ENCODE results near the gene C19orf44. TPM values are rescaled to one million over a fixed set of nuclear protein-coding genes. Genes with fewer than 3 reads are reported as not detected.

The C19orf44 gene
- polyA plus RNA-seq, 1 experiment = 2.3 TPM

- POLR2A ChIA-PET = no interaction called here
- CTCF ChIA-PET = no interaction called here
- no peak for TF ChIP-seq CTCF (IDR thresholded peaks at IDR 0.05; ENCODE audit: low read depth, low read length)
- Histone ChIP-seq H3K27me3 (ENCODE audit: control insufficient read depth, insufficient read depth, low read length) (no peaks in the 10 kb centered on the region), H3K4me3 (ENCODE audit: low read depth, low read length) (no peak overlapping the region), H3K27ac (ENCODE audit: low read depth, low read length) (no peak overlapping the region), H3K9me3 (ENCODE audit: control insufficient read depth, insufficient read depth, low read length) (no peaks in the 10 kb centered on the region)
- no peak for DNase-seq (ENCODE audit: low read depth, low spot score)
These were observed 58.6 kb downstream of the C19orf44 start for GRCh38 chr19:16554776-16555175.

GRCh38 chr19:16559780-16560276, 63.6 kb downstream of the C19orf44 start:
- DNase-seq (ENCODE audit: low read depth, low spot score) = no peak
- POLR2A ChIA-PET = no interaction called here
- Histone ChIP-seq H3K27me3 (ENCODE audit: control insufficient read depth, insufficient read depth, low read length) (no peaks in the 10 kb centered on the region), H3K9me3 (ENCODE audit: control insufficient read depth, insufficient read depth, low read length) (no peaks in the 10 kb centered on the region), H3K4me3 (ENCODE audit: low read depth, low read length) (no peak overlapping the region), H3K27ac (ENCODE audit: low read depth, low read length) (no peak overlapping the region)
- CTCF ChIA-PET = no interaction called here
- no peak for TF ChIP-seq CTCF (IDR thresholded peaks at IDR 0.05; ENCODE audit: low read depth, low read length)

GRCh38 chr19:16561382-16561781, 65.2 kb downstream of the C19orf44 start:
- no peak overlapping the region for H3K4me3 ChIP-seq (ENCODE audit: low read depth, low read length)
- no peaks in the 10 kb centered on the region for H3K9me3 ChIP-seq (ENCODE audit: control insufficient read depth, insufficient read depth, low read length)
- DNase-seq (ENCODE audit: low read depth, low spot score) = no peak
- ChIA-PET POLR2A (no interaction called here), CTCF (no interaction called here)
- TF ChIP-seq CTCF (IDR thresholded peaks at IDR 0.05; ENCODE audit: low read depth, low read length) = no peak
- no peak overlapping the region for H3K27ac ChIP-seq (ENCODE audit: low read depth, low read length)
- H3K27me3 ChIP-seq (ENCODE audit: control insufficient read depth, insufficient read depth, low read length) = no peaks in the 10 kb centered on the region

- ChIA-PET CTCF (no interaction called here), POLR2A (no interaction called here)
- no peak for DNase-seq (ENCODE audit: low read depth, low spot score)
- H3K9me3 ChIP-seq (ENCODE audit: control insufficient read depth, insufficient read depth, low read length) = no peaks in the 10 kb centered on the region
- TF ChIP-seq CTCF (IDR thresholded peaks at IDR 0.05; ENCODE audit: low read depth, low read length) = no peak
- H3K4me3 ChIP-seq (ENCODE audit: low read depth, low read length) = no peak overlapping the region
- no peak overlapping the region for H3K27ac ChIP-seq (ENCODE audit: low read depth, low read length)
- H3K27me3 ChIP-seq (ENCODE audit: control insufficient read depth, insufficient read depth, low read length) = no peaks in the 10 kb centered on the region
These were observed 66.4 kb downstream of the C19orf44 start for GRCh38 chr19:16562608-16563025.

- H3K27me3 ChIP-seq (ENCODE audit: control insufficient read depth, insufficient read depth, low read length) = no peaks in the 10 kb centered on the region
- no peak for DNase-seq (ENCODE audit: low read depth, low spot score)
- no peaks in the 10 kb centered on the region for H3K9me3 ChIP-seq (ENCODE audit: control insufficient read depth, insufficient read depth, low read length)
- no peak for TF ChIP-seq CTCF (IDR thresholded peaks at IDR 0.05; ENCODE audit: low read depth, low read length)
- ChIA-PET POLR2A (no interaction called here), CTCF (no interaction called here)
- no peak overlapping the region for H3K27ac ChIP-seq (ENCODE audit: low read depth, low read length)
- no peak overlapping the region for H3K4me3 ChIP-seq (ENCODE audit: low read depth, low read length)
These were observed 68.6 kb downstream of the C19orf44 start for GRCh38 chr19:16564842-16565241.
